Stomach (tissue), 9 donors: Measurements from ENCODE around the gene NPM3. TPM values are rescaled to one million over a fixed set of nuclear protein-coding genes. Genes with fewer than 3 reads are reported as not detected.
"Not testable (repeated sequence)": the region's sequence is repeated elsewhere in the genome, so short reads cannot be mapped to it uniquely, and the experiment has no call there.

Experiments used
- DNase-seq, 2 donors: peaks; one replicate each; pipeline versions ENCODE4 v3.0.0 to v3.0.0-alpha.2; 2013 to 2019
- H3K27ac ChIP-seq, 5 donors: fragments of 200-600 bp in 4 of 5; sonication (generic) in 4 of 5; one replicate each; pipeline ENCODE4 v1.5.1; 2013 to 2019; ENCODE audit warnings: mild to moderate bottlenecking in 1 of 5, moderate library complexity in 1 of 5
- H3K27me3 ChIP-seq, 3 donors: fragments of 200-600 bp; sonication (generic); one replicate each; pipeline ENCODE4 v1.5.1; 2017 to 2019; ENCODE audit warnings: mixed run types in 1 of 3
- H3K36me3 ChIP-seq, 4 donors: fragments of 200-600 bp; sonication (generic); 1 replicate in 3 of 4; 2 replicates in 1 of 4; pipeline ENCODE4 v1.5.1; 2016 to 2019
- H3K4me1 ChIP-seq, 4 donors: fragments of 200-600 bp; sonication (generic); one replicate each; pipeline ENCODE4 v1.5.1; 2016 to 2019
- H3K4me3 ChIP-seq, 4 donors: fragments of 200-600 bp; sonication (generic) in 3 of 4; one replicate each; pipeline ENCODE4 v1.5.1; 2016 to 2019; ENCODE audit warnings: mild to moderate bottlenecking in 1 of 4
- H3K9me3 ChIP-seq, 4 donors: fragments of 200-600 bp; sonication (generic); one replicate each; pipeline ENCODE4 v1.5.1; 2016 to 2019
- CTCF ChIP-seq, 7 experiments: fragments of 450-650 bp in 4 of 7; fragments of 200-600 bp in 3 of 7; sonication (generic) in 3 of 7; IDR thresholded peaks; one replicate each; pipeline ENCODE4 v1.5.1; 2016 to 2019; ENCODE audit warnings: antibody characterized with exemption in 7 of 7, control low read depth in 2 of 7, mild to moderate bottlenecking in 1 of 7
- EP300 ChIP-seq: sonication (generic); formaldehyde crosslinking; IDR thresholded peaks from one replicate; pipeline ENCODE4 v1.6.1; 2017; ENCODE audit warnings: antibody characterized with exemption
- POLR2A ChIP-seq, 4 donors: fragments of 450-650 bp; IDR thresholded peaks; one replicate each; pipeline ENCODE4 v1.6.1; 2016; ENCODE audit warnings: antibody characterized with exemption in 4 of 4, control low read depth in 2 of 4, mild to moderate bottlenecking in 1 of 4, moderate library complexity in 1 of 4
- POLR2AphosphoS5 ChIP-seq, 3 donors: sonication (generic); formaldehyde crosslinking; IDR thresholded peaks; one replicate each; pipeline ENCODE4 v1.6.1; 2016; ENCODE audit warnings: antibody characterized with exemption in 3 of 3
- WGBS, 5 donors: extraction: QIAGEN DNeasy Blood & Tissue Kit in 3 of 5; methylation state at CpG; one replicate each; pipeline versions ENCODE4 v1.1.5 to v1.1.7; 2013 to 2018; 5-methylcytosine and 5-hydroxymethylcytosine counted together
- intact Hi-C: fragments of 100-400 bp; cut with DNase I; formaldehyde crosslinking; loops from one replicate; pipeline ENCODE4 v1.15.1; 2023; ENCODE audit warnings: low total_unique reads
- polyA plus RNA-seq, 3 donors: library from polyadenylated mRNA; stranded (reverse); fragments of 200-250 nt; gene quantifications; one replicate each; pipeline ENCODE4 v1.2.3, GENCODE V29; 2013
- total RNA-seq, 5 donors: library from RNA; depleted of rRNA; stranded (reverse); fragments of >200 nt; gene quantifications; one replicate each; pipeline versions ENCODE4 v1.1.0 to v1.2.3, GENCODE V29; 2014 to 2016
- donor health status: healthy with polysubstance abuse.
- donor health status: Bipolar disorder and iron deficiency.
- donor health status: healthy.

The NPM3 gene
- total and polyA plus RNA-seq, 8 donors: 2.3 to 68.1 (median 26.0) TPM; not detected in 1

- WGBS, 5 donors: 73 to 83% (median 76%) methylated on average over 4 of the region's 4 CpGs
- peaks cover 97 to 100% (median 100%) of the 10 kb centered on the region in 4 donors for H3K36me3 ChIP-seq
- H3K27ac ChIP-seq: no peak overlapping the region
- H3K4me3 ChIP-seq: no peak overlapping the region
- H3K27me3 ChIP-seq: no peaks in the 10 kb centered on the region
- DNase-seq: no peak
- H3K9me3 ChIP-seq: no peaks in the 10 kb centered on the region
- peaks cover 0 to 28% (median 0%) of the 10 kb centered on the region in 4 donors for H3K4me1 ChIP-seq
- intact Hi-C loops: no loop called here
- TF ChIP-seq EP300 (no peak), CTCF (IDR thresholded peaks at IDR 0.05) (no peak), POLR2A (IDR thresholded peaks at IDR 0.05) (no peak), POLR2AphosphoS5 (IDR thresholded peaks at IDR 0.05) (no peak)
These were observed 14.3 kb upstream of the NPM3 start for GRCh38 chr10:101797403-101798059.

GRCh38 chr10:101793526-101793925, 10.3 kb upstream of the NPM3 start:
- DNase-seq: no peak
- Histone ChIP-seq H3K4me3 (no peak overlapping the region), H3K27me3 (no peaks in the 10 kb centered on the region), H3K9me3 (no peaks in the 10 kb centered on the region), H3K27ac (no peak overlapping the region), H3K4me1 (peaks cover 0 to 15% (median 0%) of the 10 kb centered on the region in 4 donors), H3K36me3 (peaks cover 93 to 100% (median 100%) of the 10 kb centered on the region in 4 donors)
- TF ChIP-seq CTCF (IDR thresholded peaks at IDR 0.05): no peak
- no peak for TF ChIP-seq POLR2A (IDR thresholded peaks at IDR 0.05)
- no peak for TF ChIP-seq EP300
- TF ChIP-seq POLR2AphosphoS5 (IDR thresholded peaks at IDR 0.05): no peak
- 96 to 98% (median 97%) methylated on average over 12 of the region's 12 CpGs for WGBS, 5 donors
- intact Hi-C loops: no loop called here

- H3K36me3 ChIP-seq: peaks cover 83 to 100% (median 100%) of the 10 kb centered on the region in 4 donors
- intact Hi-C loops: no loop called here
These were observed 6.4 kb upstream of the NPM3 start for GRCh38 chr10:101789686-101790085.

GRCh38 chr10:101789231-101789630, 6.0 kb upstream of the NPM3 start:
- DNase-seq, H3K4me3 ChIP-seq, H3K27me3 ChIP-seq, intact Hi-C loops, H3K27ac ChIP-seq, H3K9me3 ChIP-seq: not testable (repeated sequence)
- WGBS, 5 donors: 85 to 94% (median 93%) methylated on average over 9 of the region's 9 CpGs
- Histone ChIP-seq H3K4me1 (peaks cover under 1 to 11% (median 5%) of the 10 kb centered on the region in 4 donors), H3K36me3 (peaks cover 79 to 100% (median 100%) of the 10 kb centered on the region in 4 donors)

More at GRCh38 chr10:101789686-101790085, 6.4 kb upstream of the NPM3 start:
- Histone ChIP-seq H3K9me3 (no peaks in the 10 kb centered on the region), H3K27ac (no peak overlapping the region), H3K27me3 (no peaks in the 10 kb centered on the region), H3K4me3 (no peak overlapping the region), H3K4me1 (peaks cover 0 to 6% (median 3%) of the 10 kb centered on the region in 4 donors)
- TF ChIP-seq CTCF (IDR thresholded peaks at IDR 0.05): no peak
- no peak for TF ChIP-seq POLR2AphosphoS5 (IDR thresholded peaks at IDR 0.05)
- no peak for TF ChIP-seq EP300
- no peak for TF ChIP-seq POLR2A (IDR thresholded peaks at IDR 0.05)
- no peak for DNase-seq
- 91 to 96% (median 95%) methylated on average over 7 of the region's 7 CpGs for WGBS, 5 donors

GRCh38 chr10:101785801-101786200, 2.6 kb upstream of the NPM3 start:
- Histone ChIP-seq H3K4me3 (no peak overlapping the region), H3K9me3 (no peaks in the 10 kb centered on the region), H3K27ac (no peak overlapping the region), H3K27me3 (no peaks in the 10 kb centered on the region), H3K36me3 (peaks cover 47 to 69% (median 67%) of the 10 kb centered on the region in 4 donors), H3K4me1 (peaks cover 20 to 44% (median 36%) of the 10 kb centered on the region in 4 donors)
- 82 to 87% (median 85%) methylated on average over 2 of the region's 2 CpGs for WGBS, 5 donors
- TF ChIP-seq POLR2AphosphoS5 (IDR thresholded peaks at IDR 0.05) (no peak), POLR2A (IDR thresholded peaks at IDR 0.05) (no peak), EP300 (no peak), CTCF (IDR thresholded peaks at IDR 0.05) (no peak)
- DNase-seq: no peak
- intact Hi-C loops: no loop called here
